HTERT RPE-1 (cell line): Measurements from ENCODE around the gene IP6K1.
"Not testable (repeated sequence)": the region's sequence is repeated elsewhere in the genome, so short reads cannot be mapped to it uniquely, and the experiment has no call there.

Experiments
- in situ Hi-C: fragments of 300-500 bp; cut with MboI; formaldehyde crosslinking; loops from 4 replicates; pipeline ENCODE4 v1.14.3; 2020; ENCODE audit warnings: low sequenced_read_pairs

IP6K1 gene

GRCh38 chr3:49690856-49691255, 95.5 kb downstream of the IP6K1 start:
- in situ Hi-C loops, result not testable (repeated sequence)

GRCh38 chr3:49689908-49690624, 96.3 kb downstream of the IP6K1 start:
- in situ Hi-C loops, result not testable (repeated sequence)

GRCh38 chr3:49689046-49689907, 97.1 kb downstream of the IP6K1 start, which contains the start of the genes MST1 and RNF123:
TSS of gene MST1 (minus strand) at chr3:49689474. CDS start at chr3:49688691, 783 bp downstream.
TSS of gene RNF123 (plus strand) at chr3:49689557. CDS start at chr3:49691166, 1,609 bp downstream.
- in situ Hi-C loops, result no loop called here

DNA sequence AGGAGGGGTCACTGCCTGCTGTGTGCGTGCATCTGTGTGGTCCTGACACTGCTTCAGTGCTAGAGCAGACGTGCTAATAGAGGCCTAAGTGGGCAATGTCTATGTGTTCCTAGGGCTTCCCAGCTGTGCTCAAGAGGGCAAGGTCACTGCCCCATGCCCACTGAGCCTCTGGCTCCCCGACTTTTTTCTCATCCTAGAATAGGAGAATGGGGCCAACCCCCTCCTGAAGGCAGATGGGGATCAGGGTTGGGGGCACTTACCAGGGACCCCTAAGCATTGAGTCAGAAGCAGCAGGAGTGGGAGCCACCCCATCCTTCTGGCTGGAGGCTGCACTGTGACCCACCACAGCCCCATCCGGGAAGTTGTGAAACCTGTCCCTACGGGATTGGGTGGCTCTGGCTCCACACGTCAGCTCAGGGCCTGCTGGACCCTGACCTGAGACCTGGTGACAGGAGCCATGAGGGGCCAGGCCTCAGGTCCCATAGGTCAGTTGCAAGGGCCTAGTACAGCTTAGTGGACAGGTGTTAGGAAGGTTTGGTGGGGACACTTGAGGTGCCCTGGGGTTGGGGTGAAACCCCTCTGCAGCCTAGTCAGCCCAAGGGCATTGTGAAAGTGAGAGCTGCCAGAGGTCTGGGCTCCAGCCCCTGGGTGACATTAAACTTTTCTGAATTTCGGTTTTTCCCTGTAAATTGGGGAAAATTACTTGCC, 97.8 kb downstream of the IP6K1 start:
- in situ Hi-C loops, result not testable (repeated sequence)

DNA sequence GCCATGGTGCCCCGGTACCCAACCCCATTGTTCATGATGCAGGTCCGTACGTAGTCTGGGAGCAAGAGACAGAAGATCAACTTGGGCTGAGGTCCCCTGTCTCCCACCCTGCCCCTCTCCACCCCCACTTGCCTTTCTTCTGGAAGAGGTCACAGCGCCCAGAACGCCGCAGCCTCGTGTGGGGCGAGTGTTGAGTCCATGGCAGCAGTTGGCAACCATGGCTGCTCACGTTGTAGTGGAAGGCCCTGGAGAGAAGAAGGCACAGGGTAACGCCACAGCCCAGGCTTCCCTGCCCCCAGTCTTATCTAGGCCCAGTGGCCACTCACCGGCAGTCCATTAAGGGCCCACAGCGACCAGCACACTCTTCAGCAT, 98.9 kb downstream of the IP6K1 start:
- in situ Hi-C loops, result not testable (repeated sequence)

GRCh38 chr3:49686769-49687423, 99.4 kb downstream of the IP6K1 start:
- in situ Hi-C loops, result not testable (repeated sequence)

DNA sequence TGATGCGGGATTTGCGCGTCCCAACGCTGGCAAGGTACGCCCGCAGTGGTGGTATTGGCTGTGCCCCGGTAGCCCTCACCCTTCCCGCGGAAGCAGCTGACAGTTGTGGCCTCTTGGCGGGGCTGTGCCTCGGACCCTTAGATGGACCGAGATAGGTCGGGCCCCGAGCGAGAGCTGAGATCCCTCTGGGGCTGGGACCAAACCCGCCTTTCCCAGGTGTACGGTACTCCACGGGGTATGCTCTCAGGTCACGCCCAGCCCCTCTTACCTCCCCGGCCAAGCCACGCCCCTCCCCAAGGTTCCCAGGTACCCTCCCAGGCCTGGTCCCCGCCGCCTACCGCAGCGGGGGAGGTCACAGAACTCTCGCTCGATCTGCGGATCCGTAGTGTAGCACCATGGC, 100.0 kb downstream of the IP6K1 start:
- in situ Hi-C loops, result not testable (repeated sequence)

DNA sequence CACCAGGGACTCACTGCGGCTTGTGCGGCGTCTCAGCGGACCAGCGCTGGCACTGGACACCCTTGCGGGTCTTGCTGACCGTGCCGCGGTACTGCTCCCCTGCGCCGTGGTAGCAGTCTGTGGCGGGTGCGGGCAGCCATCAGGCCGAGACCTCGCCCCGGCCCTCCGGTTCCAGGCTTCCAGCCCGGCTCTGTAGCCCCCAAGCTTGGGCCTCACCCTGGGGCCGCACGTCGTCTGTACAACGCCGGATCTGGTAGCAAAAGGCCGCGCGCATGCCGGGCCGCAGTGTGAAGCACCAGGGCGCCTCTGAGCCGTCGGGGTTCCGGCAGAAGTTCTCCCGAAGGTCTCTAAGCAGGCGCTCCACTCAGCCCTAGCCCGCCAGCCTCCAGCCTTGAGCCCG, 100.5 kb downstream of the IP6K1 start:
- in situ Hi-C loops, result not testable (repeated sequence)

GRCh38 chr3:49685103-49685502, 101.2 kb downstream of the IP6K1 start:
- in situ Hi-C loops, result not testable (repeated sequence)

DNA sequence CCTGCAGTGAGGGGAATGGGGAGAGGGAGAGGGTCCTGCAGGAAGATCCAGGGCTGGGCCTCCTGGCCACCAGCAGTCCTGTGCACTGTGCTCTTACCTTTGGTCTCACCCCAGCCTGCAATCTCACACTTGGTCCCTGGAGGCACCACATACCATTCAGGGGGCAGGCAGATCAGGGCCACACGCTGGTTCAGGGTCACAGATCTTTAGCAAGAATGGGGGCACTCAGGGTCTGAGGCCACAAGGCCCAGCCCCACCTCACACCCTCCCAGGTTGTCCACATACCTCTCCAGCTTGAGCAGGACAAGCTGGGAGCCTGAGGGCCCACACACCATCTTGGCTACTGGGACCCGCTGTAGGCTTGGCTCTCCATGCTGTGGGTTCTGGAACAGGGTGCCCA, 101.9 kb downstream of the IP6K1 start:
- in situ Hi-C loops, result not testable (repeated sequence)

DNA sequence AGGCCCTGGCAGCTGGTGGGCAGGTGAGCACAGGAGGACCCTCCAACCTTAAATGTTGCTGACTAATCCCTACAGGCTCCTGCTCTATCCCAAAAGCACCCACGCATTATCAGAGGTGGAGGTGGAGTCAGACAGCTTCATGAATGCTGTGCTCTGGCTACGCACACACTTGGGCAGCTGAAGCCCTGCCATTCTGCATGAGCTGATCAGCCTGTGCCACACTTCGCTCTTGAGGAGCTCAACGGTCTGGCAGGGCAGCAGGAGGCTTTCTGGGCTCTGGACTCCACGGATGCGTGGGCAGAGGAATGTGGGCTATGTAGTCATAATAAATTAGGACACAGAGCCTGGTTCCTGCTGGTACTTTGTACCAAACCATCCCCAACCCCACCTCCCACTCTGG, 103.2 kb downstream of the IP6K1 start:
- in situ Hi-C loops, result no loop called here

- in situ Hi-C loops, result no loop called here
Observed at GRCh38 chr3:49681543-49681942, 104.8 kb downstream of the IP6K1 start.

DNA sequence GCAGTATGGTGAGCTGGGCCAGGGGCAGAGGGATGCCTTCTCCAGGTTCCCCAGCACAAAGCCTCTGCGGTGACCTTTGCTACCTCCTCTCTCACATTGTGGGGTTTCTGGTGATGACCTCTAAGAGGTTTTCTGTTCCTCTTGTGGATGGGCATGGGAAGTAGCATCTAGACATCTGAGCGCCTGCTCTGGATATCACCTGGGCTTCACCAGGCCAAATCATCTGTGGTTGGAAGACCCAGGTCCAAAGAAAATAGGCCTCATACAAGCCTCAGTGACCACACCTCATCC, 105.2 kb downstream of the IP6K1 start:
- in situ Hi-C loops, result no loop called here

DNA sequence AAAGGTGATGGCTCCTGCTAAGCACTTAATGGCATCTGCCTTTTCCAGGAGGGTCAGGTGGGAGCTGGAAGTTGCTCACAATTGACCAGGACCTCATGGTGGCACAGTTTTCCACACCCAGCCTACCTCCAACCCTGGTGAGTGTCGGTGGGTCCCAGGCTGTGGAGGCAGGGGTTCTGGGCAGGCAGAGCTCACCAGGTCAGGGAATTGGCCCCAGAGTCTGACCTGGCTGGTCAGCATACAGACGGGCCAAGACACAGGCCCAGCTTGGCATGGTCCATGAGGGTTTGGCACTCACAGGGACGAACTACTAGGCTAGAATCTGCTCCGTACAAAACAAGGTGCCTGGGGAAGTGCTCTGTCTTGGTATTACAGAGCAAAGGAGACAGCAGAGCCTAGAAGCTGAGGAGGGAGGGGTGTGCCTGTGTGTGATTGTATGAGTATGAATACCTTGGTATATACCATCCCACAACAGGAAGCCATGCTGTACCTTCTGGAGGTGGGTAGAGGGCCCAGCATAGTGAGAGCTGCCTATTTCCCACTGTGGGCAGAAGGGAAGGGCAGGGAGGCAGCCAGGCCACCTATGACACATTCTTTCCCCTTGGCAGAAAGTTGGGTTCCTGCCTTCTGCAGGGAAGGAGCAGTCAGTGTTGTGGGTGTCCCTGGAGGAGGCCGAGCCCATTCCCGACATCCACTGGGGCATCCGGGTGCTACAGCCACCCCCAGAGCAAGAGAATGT, 105.7 kb downstream of the IP6K1 start:
- in situ Hi-C loops, result no loop called here

DNA sequence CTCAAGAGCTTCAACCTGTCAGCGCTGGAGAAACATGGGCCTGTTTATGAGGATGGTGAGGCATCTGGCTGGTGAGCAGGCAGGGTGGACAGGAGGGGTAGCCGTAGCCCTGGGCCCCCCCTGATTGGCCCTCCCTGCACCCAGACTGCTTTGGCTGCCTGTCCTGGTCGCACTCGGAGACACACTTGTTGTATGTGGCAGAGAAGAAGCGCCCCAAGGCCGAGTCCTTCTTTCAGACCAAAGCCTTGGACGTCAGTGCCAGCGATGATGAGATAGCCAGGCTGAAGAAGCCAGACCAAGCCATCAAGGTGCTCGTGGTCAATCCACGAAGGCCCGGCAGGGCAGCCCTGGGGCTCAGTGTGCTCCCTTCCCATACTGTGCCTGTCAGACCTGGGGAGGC, 110.4 kb downstream of the IP6K1 start:
- in situ Hi-C loops, result no loop called here

GRCh38 chr3:49674497-49674983, 111.8 kb downstream of the IP6K1 start:
- in situ Hi-C loops, result no loop called here
